Measurements from ENCODE around the gene DAB2IP.
"Not testable (repeated sequence)": the region's sequence is repeated elsewhere in the genome, so short reads cannot be mapped to it uniquely, and the experiment has no call there.

DAB2IP gene

GRCh38 chr9:121731919-121732318 is 80.5 kb downstream of the DAB2IP start:
- no peak for DNase-seq

GRCh38 chr9:121732389-121732788 is 81.0 kb downstream of the DAB2IP start:
- no peak for DNase-seq

- no peak for DNase-seq
Observed at GRCh38 chr9:121732886-121733285, 81.5 kb downstream of the DAB2IP start.

- DNase-seq = no peak
Observed at GRCh38 chr9:121734465-121734864, 83.0 kb downstream of the DAB2IP start.

- peak; percentile 58 for DNase-seq
Observed at GRCh38 chr9:121735065-121735792, 83.8 kb downstream of the DAB2IP start.

GRCh38 chr9:121735793-121736770 is 84.6 kb downstream of the DAB2IP start:
- peak; percentile 45 for DNase-seq

GRCh38 chr9:121736934-121737462 is 85.6 kb downstream of the DAB2IP start:
- DNase-seq = peak; percentile 24

GRCh38 chr9:121737481-121737931 is 86.1 kb downstream of the DAB2IP start:
- DNase-seq = no peak

- DNase-seq = no peak
Observed at GRCh38 chr9:121738411-121738810, 87.0 kb downstream of the DAB2IP start.

- no peak for DNase-seq
Observed at GRCh38 chr9:121738968-121739367, 87.5 kb downstream of the DAB2IP start.

GRCh38 chr9:121739971-121740370 is 88.5 kb downstream of the DAB2IP start:
- DNase-seq = no peak

- no peak for DNase-seq
Observed at GRCh38 chr9:121741228-121741918, 89.9 kb downstream of the DAB2IP start.

- DNase-seq = not testable (repeated sequence)
Observed at GRCh38 chr9:121741919-121742283, 90.5 kb downstream of the DAB2IP start.

GRCh38 chr9:121742923-121743322 is 91.5 kb downstream of the DAB2IP start:
- DNase-seq = no peak

- peak; percentile 45 for DNase-seq
Observed at GRCh38 chr9:121743441-121744001, 92.1 kb downstream of the DAB2IP start.

- no peak for DNase-seq
Observed at GRCh38 chr9:121744002-121744686, 92.7 kb downstream of the DAB2IP start.

GRCh38 chr9:121744687-121745395 is 93.4 kb downstream of the DAB2IP start:
- DNase-seq = no peak

GRCh38 chr9:121745396-121745695 is 93.9 kb downstream of the DAB2IP start:
- DNase-seq = no peak

- DNase-seq = no peak
Observed at GRCh38 chr9:121746411-121746810, 95.0 kb downstream of the DAB2IP start.

GRCh38 chr9:121746866-121747265 is 95.4 kb downstream of the DAB2IP start:
- DNase-seq = no peak

- DNase-seq = no peak
Observed at GRCh38 chr9:121748074-121748473, 96.6 kb downstream of the DAB2IP start.
